Measurements from ENCODE around the gene DAGLB.
"Not testable (repeated sequence)": the region's sequence is repeated elsewhere in the genome, so short reads cannot be mapped to it uniquely, and the experiment has no call there.

DAGLB gene

GRCh38 chr7:6460990-6461584, 13.3 kb upstream of the DAGLB start:
- no peak for DNase-seq (ENCODE audit: low read depth)

DNA sequence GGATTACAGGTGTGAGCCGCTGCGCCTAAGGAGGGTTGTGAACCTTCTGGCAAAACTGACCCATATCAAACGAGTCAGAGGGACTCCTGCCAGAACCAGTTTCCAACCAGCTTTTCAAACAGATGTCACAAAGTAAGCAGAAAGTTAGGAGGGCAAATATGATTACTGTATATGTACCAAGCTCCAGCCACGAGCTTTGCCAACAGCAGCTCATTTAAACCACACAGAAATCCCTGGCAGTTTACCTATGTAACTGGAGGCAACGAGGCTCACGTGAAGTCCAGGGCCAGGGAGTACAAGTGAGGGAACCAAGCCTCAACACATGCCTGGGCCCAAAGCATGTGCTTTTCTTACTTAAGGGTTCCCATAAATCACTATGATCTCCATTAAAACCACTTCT, 12.5 kb upstream of the DAGLB start:
- DNase-seq (ENCODE audit: low read depth) = no peak

DNA sequence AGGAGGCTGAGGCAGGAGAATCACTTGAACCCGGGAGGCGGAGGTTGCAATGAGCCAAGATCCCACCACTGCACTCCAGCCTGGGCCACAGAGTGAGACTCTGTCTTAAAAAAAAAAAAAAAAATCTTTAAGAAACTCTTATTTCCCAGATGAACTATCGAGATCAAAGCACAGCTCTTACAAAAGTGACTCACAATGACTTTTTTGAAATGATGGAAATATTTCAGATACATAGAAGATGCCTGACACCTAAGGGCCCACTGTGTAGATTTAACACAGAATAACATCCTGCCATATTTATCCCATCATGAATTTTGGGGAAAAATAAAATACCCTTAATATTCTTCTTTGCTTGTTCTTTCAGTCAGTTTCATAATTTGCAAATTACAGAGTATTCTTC, 10.9 kb upstream of the DAGLB start:
- not testable (repeated sequence) for DNase-seq (ENCODE audit: low read depth)

- DNase-seq (ENCODE audit: low read depth) = peak; percentile 96
These were observed 6.0 kb upstream of the DAGLB start for GRCh38 chr7:6453734-6454133.

GRCh38 chr7:6451224-6451705, 3.5 kb upstream of the DAGLB start:
- DNase-seq (ENCODE audit: low read depth) = no peak

DNA sequence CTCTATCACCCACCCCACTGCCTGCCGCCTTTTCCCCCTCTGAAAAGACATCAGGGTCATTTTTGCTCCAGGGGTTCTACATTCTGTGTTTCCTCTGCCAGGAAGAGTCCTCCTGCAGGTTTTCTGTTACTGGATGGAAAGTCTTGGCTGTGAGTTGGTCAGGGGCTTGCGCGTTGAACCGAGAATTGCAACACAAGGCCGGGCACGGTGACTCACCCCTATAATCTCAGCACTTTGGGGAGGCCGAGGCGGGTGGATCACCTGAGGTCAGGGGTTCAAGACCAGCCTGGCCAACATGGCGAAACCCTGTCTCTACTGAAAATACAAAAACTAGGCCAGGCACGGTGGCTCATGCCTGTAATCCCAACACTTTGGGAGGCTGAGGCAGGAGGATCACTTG, 2.8 kb upstream of the DAGLB start:
- not testable (repeated sequence) for DNase-seq (ENCODE audit: low read depth)

DNA sequence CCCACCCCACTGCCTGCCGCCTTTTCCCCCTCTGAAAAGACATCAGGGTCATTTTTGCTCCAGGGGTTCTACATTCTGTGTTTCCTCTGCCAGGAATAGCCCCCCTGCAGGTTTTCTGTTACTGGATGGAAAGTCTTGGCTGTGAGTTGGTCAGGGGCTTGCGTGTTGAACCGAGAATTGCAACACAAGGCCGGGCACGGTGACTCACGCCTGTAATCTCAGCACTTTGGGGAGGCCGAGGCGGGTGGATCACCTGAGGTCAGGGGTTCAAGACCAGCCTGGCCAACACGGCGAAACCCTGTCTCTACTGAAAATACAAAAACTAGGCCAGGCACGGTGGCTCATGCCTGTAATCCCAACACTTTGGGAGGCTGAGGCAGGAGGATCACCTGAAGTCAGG, 2.1 kb upstream of the DAGLB start:
- DNase-seq (ENCODE audit: low read depth) = not testable (repeated sequence)

GRCh38 chr7:6448943-6449543, 1.3 kb upstream of the DAGLB start:
- no peak for DNase-seq (ENCODE audit: low read depth)

DNA sequence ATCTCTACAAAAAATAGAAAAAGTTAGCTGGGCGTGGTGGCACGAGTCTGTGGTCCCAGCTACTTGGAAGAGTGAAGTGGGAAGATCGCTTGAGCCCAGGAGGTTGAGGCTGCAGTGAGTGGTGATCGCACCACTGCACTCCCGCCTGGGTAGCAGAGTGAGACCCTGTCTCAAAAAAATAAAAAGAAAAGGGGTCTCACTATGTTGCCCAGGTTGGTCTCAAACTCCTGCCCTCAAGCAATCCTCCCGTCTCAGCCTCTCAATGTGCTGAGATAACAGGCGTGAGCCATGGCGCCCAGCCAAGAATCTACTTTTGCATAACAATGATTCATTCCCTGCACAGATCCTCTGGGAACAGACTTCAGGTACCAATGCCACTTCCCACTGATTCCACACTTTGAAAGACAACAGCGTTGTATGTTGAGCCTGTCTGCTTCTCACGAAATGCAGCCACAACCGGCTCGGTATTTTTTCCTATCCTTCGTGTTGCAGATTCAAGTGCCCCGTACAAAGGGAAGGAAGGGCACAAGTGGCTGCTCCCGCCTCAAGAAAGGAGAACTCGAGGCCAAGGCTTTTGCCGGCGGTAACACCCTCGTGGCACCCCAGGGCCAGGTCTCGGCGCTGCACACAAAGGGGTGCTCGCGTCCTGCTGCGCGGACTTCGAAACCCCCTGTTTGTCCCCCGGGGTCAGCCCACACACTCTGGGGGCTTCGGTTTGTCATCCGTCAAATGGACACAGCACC, 745 bp downstream of the DAGLB start:
- DNase-seq (ENCODE audit: low read depth) = peak; percentile 92

- no peak for DNase-seq (ENCODE audit: low read depth)
These were observed 3.1 kb downstream of the DAGLB start for GRCh38 chr7:6444516-6445269.

- DNase-seq (ENCODE audit: low read depth) = peak; percentile 97
These were observed 4.3 kb downstream of the DAGLB start for GRCh38 chr7:6443372-6443941.

GRCh38 chr7:6442114-6442513, 5.6 kb downstream of the DAGLB start:
- DNase-seq (ENCODE audit: low read depth) = peak; percentile 40

GRCh38 chr7:6440381-6440780, 7.4 kb downstream of the DAGLB start:
- DNase-seq (ENCODE audit: low read depth) = no peak

- DNase-seq (ENCODE audit: low read depth) = no peak
These were observed 9.3 kb downstream of the DAGLB start for GRCh38 chr7:6438427-6438826.

- no peak for DNase-seq (ENCODE audit: low read depth)
These were observed 10.5 kb downstream of the DAGLB start for GRCh38 chr7:6437251-6437650.

- no peak for DNase-seq (ENCODE audit: low read depth)
These were observed 11.4 kb downstream of the DAGLB start for GRCh38 chr7:6436385-6436685.

DNA sequence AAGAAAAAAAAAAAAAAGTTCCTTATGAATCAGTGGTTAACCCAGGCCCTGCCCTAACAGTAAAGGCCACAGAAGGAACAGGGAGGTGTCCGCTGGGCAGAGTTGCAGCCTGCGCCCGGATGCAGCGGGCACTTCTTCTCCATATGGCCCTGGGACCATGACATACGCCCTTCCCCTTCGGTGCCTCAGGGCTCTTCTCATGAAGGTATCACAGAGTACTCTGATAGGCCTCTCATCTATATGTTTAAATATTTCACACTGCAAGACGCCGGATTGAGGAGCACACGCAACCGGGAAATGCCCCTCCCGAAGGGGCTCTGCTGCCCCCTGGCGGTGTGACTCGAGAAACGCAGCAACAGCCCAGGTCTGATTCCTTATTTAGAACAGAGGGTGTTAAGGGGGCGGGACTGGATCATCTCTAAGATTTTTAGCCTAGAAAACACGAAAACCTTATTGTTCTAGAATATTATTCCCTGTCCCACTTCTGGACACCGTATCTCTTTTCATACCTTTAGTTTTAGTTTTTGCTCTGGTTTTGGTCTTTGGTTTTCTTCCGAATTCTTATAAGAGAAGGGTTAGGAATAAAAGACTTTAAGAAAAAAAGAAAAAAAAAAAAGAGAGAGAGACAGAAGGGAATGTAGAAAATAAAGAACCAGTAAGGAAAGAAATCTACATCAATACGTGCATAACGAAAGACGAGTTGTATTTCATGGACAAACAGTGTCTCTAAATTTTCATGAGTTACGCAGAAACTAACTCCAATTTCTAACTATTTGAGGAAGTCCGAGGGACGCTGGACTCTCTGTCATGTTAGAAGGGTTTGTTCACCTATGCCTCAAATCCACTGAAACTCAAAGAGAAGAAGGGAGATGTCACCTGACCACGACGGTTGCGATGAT, 12.0 kb downstream of the DAGLB start:
- peak; percentile 82 for DNase-seq (ENCODE audit: low read depth)

DNA sequence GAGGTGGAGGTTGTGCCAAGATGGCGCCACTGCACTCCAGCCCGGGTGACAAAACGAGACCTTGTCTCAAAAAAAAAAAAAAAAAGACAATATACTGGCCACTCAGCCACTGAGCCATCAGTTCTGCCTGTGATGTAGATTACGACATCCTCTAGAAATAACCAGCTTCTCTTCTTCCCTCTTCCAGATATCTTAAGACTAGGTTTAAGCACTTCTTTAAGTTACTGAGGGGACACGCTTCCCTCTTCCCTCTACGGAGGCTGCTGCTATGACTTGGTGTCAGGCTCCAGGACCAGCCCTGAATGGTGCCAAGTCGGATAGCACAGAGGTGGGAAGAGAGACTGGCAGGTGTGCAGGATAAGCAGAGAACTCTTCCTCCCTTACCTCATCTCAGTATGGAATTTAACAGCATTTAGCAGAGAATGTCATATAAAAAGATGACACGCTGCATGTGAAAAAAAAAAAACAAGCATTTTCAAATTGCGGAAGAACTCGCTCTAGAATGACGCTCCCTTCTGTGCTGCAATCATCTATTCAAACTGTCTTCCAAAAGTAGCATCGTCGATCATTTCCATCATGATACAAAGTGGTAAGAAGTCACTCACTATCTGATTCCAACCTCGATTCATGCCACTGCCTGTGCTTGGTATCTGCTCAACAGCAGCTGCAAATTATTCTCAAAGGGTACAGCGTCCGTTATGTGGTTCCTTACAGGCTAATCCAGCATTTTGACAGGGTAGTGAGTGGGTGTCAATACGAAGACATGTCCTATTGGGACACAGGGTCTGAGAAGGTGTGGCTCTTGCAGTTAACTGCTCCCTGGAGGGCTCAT, 13.8 kb downstream of the DAGLB start:
- DNase-seq (ENCODE audit: low read depth) = no peak

DNA sequence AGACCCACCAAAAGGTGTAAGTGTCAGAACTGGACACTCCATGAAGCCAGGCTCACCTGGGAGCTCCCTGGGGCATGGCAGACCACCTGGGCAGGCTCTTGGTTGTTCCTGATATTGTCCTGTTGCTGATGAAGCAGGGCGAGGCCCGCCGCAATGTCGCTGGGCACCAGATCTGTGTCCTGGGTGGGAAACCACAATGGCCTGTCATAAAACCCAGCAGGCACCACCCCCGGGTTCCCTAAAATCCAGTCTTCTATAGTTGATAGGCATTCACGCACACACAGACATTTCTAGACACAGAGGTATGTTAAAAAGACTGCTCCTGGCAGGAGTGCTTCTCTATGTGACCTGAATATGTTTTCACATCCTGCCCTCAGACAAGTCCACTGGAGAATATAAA, 15.0 kb downstream of the DAGLB start:
- no peak for DNase-seq (ENCODE audit: low read depth)

DNA sequence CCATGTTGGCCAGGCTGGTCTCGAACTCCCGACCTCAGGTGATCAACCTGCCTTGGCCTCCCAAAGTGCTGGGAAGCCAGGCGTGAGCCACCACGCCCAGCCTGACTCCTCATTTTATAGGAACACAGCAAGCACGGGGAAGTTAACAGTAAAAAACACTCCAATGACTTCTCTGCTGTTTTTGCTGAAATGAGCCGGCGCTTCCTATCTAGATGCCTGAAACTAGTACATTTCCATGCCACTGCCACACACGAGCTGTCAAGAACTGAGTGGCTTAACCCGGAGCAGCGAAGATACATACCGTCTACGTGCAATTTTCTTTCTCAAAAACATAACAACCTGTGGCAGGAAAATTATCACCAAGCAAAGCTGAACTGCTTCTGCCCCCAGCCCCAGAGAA, 16.8 kb downstream of the DAGLB start:
- DNase-seq (ENCODE audit: low read depth) = no peak

All from EH (cell line).